Measurements from ENCODE around the gene CDK4. TPM values are rescaled to one million over a fixed set of nuclear protein-coding genes. Genes with fewer than 3 reads are reported as not detected.
A peak's percentile ranks its signal among the peaks of the same experiment; 100 is the strongest.

The CDK4 gene
- total RNA-seq, 4 donors from 2014 or later: 42.8 to 96.9 (median 60.4) TPM

DNA sequence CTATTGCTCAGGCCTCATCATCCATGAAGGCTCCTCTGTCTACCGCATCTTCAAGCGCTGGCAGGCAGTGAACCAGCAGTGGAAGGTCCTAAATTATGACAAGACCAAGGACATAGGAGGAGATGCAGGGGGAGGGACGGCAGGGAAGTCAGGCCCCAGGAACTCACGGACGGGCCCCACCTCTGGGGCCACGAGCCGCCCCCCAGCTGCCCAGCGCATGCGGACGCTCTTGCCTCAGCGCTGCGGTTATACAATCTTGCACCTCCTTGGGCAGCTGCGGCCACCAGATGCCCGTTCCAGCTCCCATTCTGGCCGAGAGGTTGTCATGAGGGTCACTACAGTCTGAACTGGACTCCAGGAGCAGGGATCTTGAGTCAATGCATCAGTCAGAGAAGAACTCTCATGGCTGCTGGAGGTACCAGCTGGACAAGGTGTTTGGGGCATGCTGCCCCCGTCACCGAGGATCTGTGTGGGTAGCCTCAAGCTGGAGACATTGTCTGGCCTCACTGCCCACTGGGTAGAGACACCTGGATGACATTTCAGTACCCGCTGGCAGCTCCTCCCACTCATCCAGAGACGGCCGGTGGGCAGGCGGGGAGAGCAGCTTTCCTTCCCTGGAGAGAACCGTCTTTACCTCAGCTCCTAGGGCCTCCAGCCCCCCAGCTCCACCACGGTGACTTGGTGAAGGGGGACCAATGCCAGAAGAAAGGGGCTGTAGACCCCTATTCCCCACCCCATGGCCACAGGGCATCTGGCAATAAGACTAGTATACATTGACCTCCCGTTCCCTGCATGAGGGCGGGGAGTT, 6.6 kb upstream of the CDK4 start:
- H3K27ac ChIP-seq: no peak overlapping the region
- no peak for DNase-seq
- no peaks in the 10 kb centered on the region for H3K9me3 ChIP-seq
- peaks cover 14 to 29% (median 18%) of the 10 kb centered on the region in 3 donors for H3K4me1 ChIP-seq
- intact Hi-C loops (cut with DNase I): no loop called here
- H3K36me3 ChIP-seq: peaks cover 0 to 19% (median 0%) of the 10 kb centered on the region in 3 donors
- H3K27me3 ChIP-seq: peaks cover 0 to 18% (median 0%) of the 10 kb centered on the region in 4 donors
- TF ChIP-seq CTCF (IDR thresholded peaks at IDR 0.05) (no peak), POLR2A (IDR thresholded peaks at IDR 0.05) (no peak)
- H3K4me3 ChIP-seq: no peak overlapping the region
- WGBS, 2 donors: 93 to 100% methylated on average over 3 to 13 of the region's 25 CpGs

DNA sequence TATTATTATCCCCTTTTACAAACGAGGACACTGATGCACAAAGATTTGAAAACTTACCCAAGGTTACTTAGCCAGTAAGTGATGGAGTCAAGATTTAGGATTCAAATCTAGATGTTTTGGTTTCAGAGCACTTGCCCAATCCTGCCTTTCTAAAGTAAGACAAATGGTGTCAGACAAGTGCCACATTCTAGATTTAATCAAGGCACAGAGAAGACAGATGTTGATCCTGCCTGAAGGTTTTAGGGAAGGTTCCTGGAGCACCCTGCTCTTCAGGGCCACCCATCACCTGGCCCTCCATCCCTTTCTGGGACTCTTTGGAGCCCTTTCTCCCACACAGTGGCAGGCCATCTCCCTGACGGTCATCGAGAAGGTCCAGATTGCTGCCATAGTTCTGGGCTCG, 5.7 kb upstream of the CDK4 start:
- DNase-seq: no peak

DNA sequence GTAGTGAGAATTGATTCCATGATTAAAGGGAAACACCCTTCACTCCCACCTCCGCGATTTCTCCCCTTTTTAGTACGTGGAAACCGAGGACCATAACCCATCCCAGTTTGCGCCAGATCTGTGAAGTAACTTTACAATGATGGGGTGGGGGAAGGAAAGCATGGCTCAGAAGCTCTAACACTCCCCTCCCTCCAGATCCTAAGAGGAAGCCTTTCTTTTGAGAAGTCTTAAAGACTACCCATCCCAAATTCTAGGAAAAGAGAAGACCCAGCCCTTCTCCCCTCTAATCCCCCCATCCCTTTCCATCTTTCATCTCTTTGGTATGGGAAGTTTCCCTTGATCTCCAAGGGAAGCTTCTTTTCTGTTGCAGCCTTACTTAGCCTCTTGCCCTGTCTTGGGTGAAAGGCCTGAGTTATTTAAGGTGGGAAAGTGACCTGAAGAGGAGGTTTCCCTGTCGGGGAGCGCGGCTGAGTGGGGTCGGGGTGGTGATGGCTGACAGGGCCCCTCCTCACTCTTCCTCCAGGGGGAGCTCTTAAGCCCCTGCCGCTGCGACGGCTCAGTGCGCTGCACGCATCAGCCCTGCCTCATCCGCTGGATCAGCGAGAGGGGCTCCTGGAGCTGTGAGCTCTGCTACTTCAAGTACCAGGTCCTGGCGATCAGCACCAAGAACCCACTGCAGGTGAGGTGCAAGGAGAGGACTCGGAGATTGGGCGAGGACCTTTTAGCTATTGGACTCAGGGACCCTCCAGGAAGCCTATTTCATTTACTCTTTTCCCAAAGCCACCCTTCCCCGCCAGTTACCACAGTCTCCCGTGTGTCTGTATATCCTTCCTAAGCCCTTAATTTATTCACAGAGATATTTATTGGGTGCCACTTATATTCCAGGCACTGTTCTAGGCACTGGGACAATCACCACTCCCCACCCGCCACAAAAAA, 4.6 kb upstream of the CDK4 start:
- Histone ChIP-seq H3K36me3 (peaks cover 0 to 19% (median 0%) of the 10 kb centered on the region in 3 donors), H3K27ac (no peak overlapping the region), H3K4me3 (peak overlapping the region in 3 of 4 donors; percentile 65 to 98 (median 93)), H3K9me3 (no peaks in the 10 kb centered on the region), H3K4me1 (peaks cover 23 to 44% (median 27%) of the 10 kb centered on the region in 3 donors), H3K27me3 (no peaks in the 10 kb centered on the region)
- WGBS, 2 donors: 48 to 50% methylated on average over 12 to 14 of the region's 22 CpGs
- intact Hi-C loops (cut with DNase I): no loop called here
- DNase-seq: no peak
- TF ChIP-seq CTCF (IDR thresholded peaks at IDR 0.05) (peak; percentile 23 to 52 (median 45)), POLR2A (IDR thresholded peaks at IDR 0.05) (no peak)

More for the DNA sequence above, 5.7 kb upstream of the CDK4 start:
- H3K4me3 ChIP-seq: no peak overlapping the region
- peaks cover 0 to 19% (median 0%) of the 10 kb centered on the region in 3 donors for H3K36me3 ChIP-seq
- no peak overlapping the region for H3K27ac ChIP-seq
- WGBS, 2 donors: 89 to 93% methylated on average over 4 of the region's 4 CpGs
- intact Hi-C loops (cut with DNase I): no loop called here
- H3K27me3 ChIP-seq: peaks cover 0 to 8% (median 0%) of the 10 kb centered on the region in 4 donors
- H3K9me3 ChIP-seq: no peaks in the 10 kb centered on the region
- TF ChIP-seq CTCF (IDR thresholded peaks at IDR 0.05): no peak
- no peak for TF ChIP-seq POLR2A (IDR thresholded peaks at IDR 0.05)
- H3K4me1 ChIP-seq: peaks cover 20 to 39% (median 21%) of the 10 kb centered on the region in 3 donors

- H3K27me3 ChIP-seq: no peaks in the 10 kb centered on the region
- WGBS, 2 donors: 6 to 23% methylated on average over 4 to 7 of the region's 76 CpGs
- peaks cover 32 to 54% (median 35%) of the 10 kb centered on the region in 3 donors for H3K4me1 ChIP-seq
- H3K4me3 ChIP-seq: peak overlapping the region; percentile 54 to 98 (median 79)
- peaks cover 0 to 20% (median 0%) of the 10 kb centered on the region in 3 donors for H3K36me3 ChIP-seq
- no peaks in the 10 kb centered on the region for H3K9me3 ChIP-seq
- peak overlapping the region; percentile 48 to 86 (median 81) for H3K27ac ChIP-seq
- no peak for DNase-seq
- TF ChIP-seq CTCF (IDR thresholded peaks at IDR 0.05): no peak
- TF ChIP-seq POLR2A (IDR thresholded peaks at IDR 0.05): no peak
- intact Hi-C loops (cut with DNase I): no loop called here
These were observed 3.6 kb upstream of the CDK4 start for GRCh38 chr12:57755454-57756372.

All from esophagus squamous epithelium (tissue), 5 donors.